Stimulated activated CD8-positive, alpha-beta memory T cell treated with anti-CD3 and anti-CD28 coated beads, Interleukin-4, amount 100 ng/mL, for 4 hours (primary cell): ENCODE measurements around the gene ST8SIA6.

Experiments
- DNase-seq, 2 donors: peaks; one replicate each; pipeline ENCODE4 v3.0.0-alpha.2; 2020; ENCODE audit warnings: low read depth in 2 of 2, low spot score in 1 of 2

The ST8SIA6 gene

GRCh38 chr10:17272648-17273047 lies 181.7 kb downstream of the ST8SIA6 start:
- DNase-seq, result no peak
